Measurements from ENCODE around the gene ABHD8. TPM values are rescaled to one million over a fixed set of nuclear protein-coding genes. Genes with fewer than 3 reads are reported as not detected.

The ABHD8 gene
- total and polyA plus RNA-seq, 2 experiments from 2014 or later = 5.5 to 16.5 TPM

DNA sequence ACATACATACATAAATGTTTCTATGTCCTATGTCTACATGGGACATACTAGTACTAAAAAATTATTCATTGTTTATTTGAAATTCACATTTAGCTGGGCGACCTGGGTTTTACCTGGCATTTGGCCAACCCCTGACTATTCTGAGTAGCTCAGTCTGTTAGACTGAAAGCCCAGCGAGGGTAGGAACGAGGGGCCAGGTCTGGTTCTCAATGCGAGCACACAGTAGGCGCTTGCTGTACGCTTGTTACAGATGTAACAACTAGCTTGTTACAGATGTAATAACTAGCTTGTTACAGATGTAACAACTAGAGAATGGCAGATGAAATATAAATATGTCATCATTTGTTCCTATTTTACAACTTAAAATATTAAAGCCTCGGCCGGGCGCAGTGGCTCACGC is 32.4 kb upstream of the ABHD8 start:
- peak overlapping the region; percentile 42; the same call in 1 of the 3 replicates for H3K4me3 Mint-ChIP-seq
- Histone ChIP-seq H3K27me3 (ENCODE audit: insufficient read depth) (no peaks in the 10 kb centered on the region), H4K20me1 (replicated peaks; ENCODE audit: insufficient read depth) (no peaks in the 10 kb centered on the region), H3K4me1 (ENCODE audit: insufficient read depth) (peaks cover 18% of the 10 kb centered on the region; the same call in 1 of the 2 replicates), H3K36me3 (ENCODE audit: insufficient read depth) (no peaks in the 10 kb centered on the region), H3K9me2 (ENCODE audit: insufficient read depth) (no peaks in the 10 kb centered on the region), H2AFZ (no peak overlapping the region), H3K4me3 (no peak overlapping the region), H3K27ac (ENCODE audit: low read depth) (no peak overlapping the region), H3K4me2 (0 out of 2 replicates have a peak overlapping the region, but pooled peaks have one; percentile 84), H3K79me2 (replicated peaks; ENCODE audit: insufficient read depth) (no peaks in the 10 kb centered on the region), H3F3A (replicated peaks; ENCODE audit: low read depth) (peaks cover 14% of the 10 kb centered on the region)
- ATAC-seq = no peak
- no peak overlapping the region for H3K27ac Mint-ChIP-seq
- H3K9me3 Mint-ChIP-seq = peaks cover 5% of the 10 kb centered on the region; the same call in 2 of the 3 replicates
- TF ChIP-seq, protein P1, sequence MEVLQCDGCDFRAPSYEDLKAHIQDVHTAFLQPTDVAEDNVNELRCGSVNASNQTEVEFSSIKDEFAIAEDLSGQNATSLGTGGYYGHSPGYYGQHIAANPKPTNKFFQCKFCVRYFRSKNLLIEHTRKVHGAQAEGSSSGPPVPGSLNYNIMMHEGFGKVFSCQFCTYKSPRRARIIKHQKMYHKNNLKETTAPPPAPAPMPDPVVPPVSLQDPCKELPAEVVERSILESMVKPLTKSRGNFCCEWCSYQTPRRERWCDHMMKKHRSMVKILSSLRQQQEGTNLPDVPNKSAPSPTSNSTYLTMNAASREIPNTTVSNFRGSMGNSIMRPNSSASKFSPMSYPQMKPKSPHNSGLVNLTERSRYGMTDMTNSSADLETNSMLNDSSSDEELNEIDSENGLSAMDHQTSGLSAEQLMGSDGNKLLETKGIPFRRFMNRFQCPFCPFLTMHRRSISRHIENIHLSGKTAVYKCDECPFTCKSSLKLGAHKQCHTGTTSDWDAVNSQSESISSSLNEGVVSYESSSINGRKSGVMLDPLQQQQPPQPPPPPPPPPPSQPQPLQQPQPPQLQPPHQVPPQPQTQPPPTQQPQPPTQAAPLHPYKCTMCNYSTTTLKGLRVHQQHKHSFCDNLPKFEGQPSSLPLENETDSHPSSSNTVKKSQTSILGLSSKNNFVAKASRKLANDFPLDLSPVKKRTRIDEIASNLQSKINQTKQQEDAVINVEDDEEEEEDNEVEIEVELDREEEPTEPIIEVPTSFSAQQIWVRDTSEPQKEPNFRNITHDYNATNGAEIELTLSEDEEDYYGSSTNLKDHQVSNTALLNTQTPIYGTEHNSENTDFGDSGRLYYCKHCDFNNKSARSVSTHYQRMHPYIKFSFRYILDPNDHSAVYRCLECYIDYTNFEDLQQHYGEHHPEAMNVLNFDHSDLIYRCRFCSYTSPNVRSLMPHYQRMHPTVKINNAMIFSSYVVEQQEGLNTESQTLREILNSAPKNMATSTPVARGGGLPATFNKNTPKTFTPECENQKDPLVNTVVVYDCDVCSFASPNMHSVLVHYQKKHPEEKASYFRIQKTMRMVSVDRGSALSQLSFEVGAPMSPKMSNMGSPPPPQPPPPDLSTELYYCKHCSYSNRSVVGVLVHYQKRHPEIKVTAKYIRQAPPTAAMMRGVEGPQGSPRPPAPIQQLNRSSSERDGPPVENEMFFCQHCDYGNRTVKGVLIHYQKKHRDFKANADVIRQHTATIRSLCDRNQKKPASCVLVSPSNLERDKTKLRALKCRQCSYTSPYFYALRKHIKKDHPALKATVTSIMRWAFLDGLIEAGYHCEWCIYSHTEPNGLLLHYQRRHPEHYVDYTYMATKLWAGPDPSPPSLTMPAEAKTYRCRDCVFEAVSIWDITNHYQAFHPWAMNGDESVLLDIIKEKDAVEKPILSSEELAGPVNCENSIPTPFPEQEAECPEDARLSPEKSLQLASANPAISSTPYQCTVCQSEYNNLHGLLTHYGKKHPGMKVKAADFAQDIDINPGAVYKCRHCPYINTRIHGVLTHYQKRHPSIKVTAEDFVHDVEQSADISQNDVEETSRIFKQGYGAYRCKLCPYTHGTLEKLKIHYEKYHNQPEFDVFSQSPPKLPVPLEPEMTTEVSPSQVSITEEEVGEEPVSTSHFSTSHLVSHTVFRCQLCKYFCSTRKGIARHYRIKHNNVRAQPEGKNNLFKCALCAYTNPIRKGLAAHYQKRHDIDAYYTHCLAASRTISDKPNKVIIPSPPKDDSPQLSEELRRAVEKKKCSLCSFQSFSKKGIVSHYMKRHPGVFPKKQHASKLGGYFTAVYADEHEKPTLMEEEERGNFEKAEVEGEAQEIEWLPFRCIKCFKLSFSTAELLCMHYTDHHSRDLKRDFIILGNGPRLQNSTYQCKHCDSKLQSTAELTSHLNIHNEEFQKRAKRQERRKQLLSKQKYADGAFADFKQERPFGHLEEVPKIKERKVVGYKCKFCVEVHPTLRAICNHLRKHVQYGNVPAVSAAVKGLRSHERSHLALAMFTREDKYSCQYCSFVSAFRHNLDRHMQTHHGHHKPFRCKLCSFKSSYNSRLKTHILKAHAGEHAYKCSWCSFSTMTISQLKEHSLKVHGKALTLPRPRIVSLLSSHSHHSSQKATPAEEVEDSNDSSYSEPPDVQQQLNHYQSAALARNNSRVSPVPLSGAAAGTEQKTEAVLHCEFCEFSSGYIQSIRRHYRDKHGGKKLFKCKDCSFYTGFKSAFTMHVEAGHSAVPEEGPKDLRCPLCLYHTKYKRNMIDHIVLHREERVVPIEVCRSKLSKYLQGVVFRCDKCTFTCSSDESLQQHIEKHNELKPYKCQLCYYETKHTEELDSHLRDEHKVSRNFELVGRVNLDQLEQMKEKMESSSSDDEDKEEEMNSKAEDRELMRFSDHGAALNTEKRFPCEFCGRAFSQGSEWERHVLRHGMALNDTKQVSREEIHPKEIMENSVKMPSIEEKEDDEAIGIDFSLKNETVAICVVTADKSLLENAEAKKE (CRISPR knock-in tag; IDR thresholded peaks at IDR 0.05) = no peak
- TF ChIP-seq JUNB (IDR thresholded peaks at IDR 0.05; ENCODE audit: unreplicated experiment) (no peak), STAT1 (IDR thresholded peaks at IDR 0.05; ENCODE audit: unreplicated experiment) (no peak), NANOG (IDR thresholded peaks at IDR 0.05; ENCODE audit: borderline replicate concordance) (no peak), CREB1 (CRISPR knock-in tag; IDR thresholded peaks at IDR 0.05; ENCODE audit: low read depth) (no peak), ZNF331 (CRISPR knock-in tag; IDR thresholded peaks at IDR 0.05; ENCODE audit: low read depth) (no peak), REST (IDR thresholded peaks at IDR 0.05; ENCODE audit: unreplicated experiment) (no peak), POLR2AphosphoS5 (IDR thresholded peaks at IDR 0.05; ENCODE audit: low read depth) (no peak), EZH2 (IDR thresholded peaks at IDR 0.05; ENCODE audit: low read depth, unreplicated experiment) (no peak), ZNF114 (CRISPR knock-in tag; IDR thresholded peaks at IDR 0.05) (no peak), EZH2phosphoT487 (IDR thresholded peaks at IDR 0.05; ENCODE audit: unreplicated experiment) (no peak)
- TF ChIP-seq, protein P2, sequence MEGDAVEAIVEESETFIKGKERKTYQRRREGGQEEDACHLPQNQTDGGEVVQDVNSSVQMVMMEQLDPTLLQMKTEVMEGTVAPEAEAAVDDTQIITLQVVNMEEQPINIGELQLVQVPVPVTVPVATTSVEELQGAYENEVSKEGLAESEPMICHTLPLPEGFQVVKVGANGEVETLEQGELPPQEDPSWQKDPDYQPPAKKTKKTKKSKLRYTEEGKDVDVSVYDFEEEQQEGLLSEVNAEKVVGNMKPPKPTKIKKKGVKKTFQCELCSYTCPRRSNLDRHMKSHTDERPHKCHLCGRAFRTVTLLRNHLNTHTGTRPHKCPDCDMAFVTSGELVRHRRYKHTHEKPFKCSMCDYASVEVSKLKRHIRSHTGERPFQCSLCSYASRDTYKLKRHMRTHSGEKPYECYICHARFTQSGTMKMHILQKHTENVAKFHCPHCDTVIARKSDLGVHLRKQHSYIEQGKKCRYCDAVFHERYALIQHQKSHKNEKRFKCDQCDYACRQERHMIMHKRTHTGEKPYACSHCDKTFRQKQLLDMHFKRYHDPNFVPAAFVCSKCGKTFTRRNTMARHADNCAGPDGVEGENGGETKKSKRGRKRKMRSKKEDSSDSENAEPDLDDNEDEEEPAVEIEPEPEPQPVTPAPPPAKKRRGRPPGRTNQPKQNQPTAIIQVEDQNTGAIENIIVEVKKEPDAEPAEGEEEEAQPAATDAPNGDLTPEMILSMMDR (conservative IDR thresholded peaks at IDR 0.05; ENCODE audit: low read depth in 2 of 2) = no peak
- TF ChIP-seq, protein P3, sequence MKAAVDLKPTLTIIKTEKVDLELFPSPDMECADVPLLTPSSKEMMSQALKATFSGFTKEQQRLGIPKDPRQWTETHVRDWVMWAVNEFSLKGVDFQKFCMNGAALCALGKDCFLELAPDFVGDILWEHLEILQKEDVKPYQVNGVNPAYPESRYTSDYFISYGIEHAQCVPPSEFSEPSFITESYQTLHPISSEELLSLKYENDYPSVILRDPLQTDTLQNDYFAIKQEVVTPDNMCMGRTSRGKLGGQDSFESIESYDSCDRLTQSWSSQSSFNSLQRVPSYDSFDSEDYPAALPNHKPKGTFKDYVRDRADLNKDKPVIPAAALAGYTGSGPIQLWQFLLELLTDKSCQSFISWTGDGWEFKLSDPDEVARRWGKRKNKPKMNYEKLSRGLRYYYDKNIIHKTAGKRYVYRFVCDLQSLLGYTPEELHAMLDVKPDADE (IDR thresholded peaks at IDR 0.05) = no peak
- H3K27me3 Mint-ChIP-seq (ENCODE audit: insufficient read depth, low read depth, poor library complexity) = peaks cover 28% of the 10 kb centered on the region
- DNase-seq (ENCODE audit: low spot score) = no peak
- peaks cover 35% of the 10 kb centered on the region for H3K4me1 Mint-ChIP-seq
- H3K36me3 Mint-ChIP-seq (ENCODE audit: low read depth) = peaks cover 30% of the 10 kb centered on the region
